DMS53 (cell line): ENCODE results near the gene CHGA.

Experiments used
- DNase-seq: peaks from one replicate; lab custom pipeline; 2025; lab: John Stamatoyannopoulos, UW

CHGA gene

DNA sequence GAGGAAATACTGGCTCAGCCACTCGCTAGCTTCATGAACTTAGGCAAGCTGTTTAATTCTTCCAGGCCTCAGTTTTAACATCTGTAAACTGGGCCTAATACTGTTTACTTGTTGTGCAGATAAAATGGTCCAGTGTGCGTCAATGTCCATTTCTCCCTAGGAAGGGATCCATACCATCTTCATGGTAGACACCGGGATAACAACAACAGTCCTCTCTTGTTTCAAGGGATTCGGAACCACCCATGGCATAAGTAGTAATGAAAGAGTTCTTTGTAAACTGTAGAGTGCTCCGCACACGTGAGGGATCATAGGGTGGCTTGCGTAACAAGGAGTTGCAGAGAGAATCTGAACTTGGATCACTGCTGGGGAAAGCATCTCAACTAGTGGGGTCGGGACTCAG is 17.3 kb upstream of the CHGA start:
- DNase-seq = no peak

DNA sequence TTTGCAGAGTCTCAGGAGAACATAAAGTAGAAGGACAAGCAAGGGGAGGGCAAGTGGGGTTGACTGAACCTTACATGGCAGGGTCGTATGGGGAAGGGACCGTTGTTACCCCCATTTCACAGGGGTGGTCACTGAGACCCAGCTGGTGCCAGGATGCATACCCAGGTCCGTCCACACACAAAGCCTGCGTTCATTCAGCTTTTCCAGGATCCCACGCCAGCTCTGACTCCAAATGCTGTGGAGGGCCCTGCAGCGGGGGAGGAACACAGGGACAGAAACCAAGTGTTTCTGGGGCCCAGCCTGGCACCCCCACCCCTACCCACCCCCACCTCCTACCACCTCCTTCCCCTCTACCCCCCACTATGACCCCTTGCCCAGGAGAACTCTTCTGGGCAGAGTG is 16.5 kb upstream of the CHGA start:
- DNase-seq = no peak

DNA sequence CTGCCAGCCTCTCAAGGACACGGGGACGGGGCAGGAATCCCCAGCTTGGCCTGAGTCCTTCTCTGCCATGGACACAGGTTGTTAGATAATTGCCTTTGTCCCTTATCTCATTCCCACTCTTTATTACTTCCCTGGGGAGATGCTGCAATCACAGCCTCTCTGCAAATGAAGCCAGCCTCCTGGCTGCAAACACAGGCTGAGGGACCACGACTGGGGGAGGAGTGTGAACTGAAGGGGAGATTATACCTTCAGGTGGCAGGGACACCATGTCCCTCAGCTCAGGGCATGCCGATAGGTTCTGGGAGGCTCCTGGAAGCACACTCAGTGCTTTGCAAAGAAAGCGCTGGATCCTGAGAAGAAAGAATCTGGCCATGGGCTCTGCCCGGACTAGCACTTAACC is 16.1 kb upstream of the CHGA start:
- no peak for DNase-seq

DNA sequence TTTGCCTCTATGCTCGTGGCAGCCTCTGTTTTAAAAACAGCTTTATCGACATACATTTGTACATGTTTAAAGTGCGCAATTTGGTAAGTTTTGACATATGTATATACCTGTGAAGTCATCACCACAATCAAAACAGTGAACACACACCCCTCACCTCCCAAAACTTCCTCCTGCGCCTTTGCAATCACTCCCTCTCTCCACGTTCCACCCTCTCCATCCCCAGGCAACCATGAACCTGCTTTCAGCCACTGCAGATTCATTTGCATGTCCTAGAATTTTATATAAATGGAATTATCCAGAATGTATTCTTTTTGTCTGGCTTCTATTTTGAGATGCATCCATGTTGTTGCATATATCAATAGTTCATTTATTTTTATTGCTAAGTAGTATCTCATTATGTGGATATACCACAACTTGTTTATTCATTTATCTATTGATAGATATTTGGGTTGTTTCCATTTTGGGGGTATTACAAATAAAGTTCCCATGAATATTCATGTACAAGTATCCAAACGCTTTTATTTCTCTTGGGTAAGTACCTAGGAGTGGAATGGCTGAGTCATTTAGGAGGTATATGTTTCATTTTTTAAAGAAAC is 15.5 kb upstream of the CHGA start:
- DNase-seq = no peak

DNA sequence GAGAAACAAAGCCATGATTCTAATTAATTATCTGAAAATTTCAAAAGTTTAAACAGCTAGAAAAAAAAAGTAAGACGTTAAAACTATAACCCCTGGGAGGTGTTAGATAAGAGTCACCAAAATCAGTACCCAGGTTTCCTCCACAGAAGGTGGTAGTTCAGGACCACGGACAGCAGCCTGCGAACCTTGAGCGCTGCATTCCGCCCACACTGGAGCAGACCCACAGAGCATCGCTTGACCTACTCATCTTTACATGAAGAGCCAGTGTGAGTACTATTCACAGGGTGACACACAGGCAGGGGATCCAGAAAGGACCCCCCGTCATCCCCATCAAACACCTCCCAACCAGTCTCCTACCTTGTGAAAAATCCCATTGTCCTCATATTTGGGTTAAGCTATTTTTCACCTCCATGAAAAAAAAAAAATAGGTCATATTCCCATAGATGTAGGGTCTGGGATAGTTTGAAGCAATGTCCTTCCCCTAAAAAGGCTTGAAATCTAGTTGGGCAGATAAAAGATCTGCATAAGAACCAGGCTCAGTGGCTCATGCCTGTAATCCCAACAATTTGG is 8.8 kb upstream of the CHGA start:
- peak; percentile 20 for DNase-seq

DNA sequence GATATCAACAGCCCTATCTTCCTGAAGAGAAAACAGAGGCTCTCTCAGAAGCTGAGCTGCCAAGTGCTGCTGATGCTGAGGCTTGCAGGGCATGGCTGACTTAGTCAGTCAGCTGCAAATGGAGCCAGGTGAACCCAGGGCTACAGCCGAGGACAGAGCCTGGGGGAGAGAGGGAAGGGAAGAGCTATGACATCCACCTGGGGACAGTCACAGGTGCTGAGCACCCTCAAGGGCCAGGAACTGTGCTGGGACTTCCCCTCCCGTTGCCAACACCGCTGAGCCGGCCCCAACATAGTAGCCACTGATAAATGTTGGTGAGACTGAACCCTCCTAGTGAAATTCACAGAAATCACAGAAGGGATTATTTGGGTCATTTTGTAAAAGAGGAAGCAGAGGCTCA is 6.7 kb upstream of the CHGA start:
- DNase-seq = no peak

DNA sequence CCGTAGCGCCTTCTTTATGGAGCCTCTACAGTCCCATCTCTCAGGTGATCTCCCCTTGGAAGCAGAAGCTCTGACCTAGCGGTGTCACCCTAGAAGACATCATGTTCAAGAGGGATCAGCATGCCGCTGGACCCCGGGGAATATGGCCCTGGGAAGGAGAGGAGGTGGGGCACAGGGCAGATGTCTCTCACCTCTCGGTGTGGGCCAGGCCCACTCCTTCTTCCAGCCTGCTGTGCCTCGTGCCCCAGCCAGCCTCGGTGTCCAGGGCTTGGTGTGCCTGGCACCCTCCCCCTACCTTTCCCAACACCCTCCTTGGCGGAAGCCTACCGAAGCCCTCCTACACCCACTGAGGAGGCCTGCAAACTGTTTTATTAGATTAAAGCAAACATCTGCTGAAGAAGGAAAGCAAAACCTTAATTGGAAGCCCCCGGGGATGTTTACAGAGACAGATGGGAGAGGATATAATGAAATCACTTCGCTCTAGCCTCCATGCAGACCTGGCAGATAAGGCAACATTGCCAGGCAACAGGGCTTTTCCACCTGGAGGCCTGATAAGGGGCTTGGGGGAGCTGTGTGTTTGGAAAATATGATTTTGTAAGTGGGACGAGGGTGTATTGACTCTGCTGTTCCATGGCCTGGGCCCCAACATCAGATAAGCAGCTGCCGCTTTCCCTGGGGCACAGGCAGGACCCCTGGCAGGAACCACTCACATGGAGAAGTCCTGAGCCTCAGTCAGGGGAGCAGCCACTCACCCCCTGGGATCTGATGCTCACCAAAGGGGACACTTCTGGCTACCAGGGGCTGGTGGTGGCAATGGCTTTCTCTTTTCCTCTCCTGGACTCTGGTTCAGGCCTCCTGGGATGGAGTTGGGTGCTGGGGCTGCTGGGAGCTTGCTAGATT is 5.7 kb upstream of the CHGA start:
- DNase-seq = no peak

DNA sequence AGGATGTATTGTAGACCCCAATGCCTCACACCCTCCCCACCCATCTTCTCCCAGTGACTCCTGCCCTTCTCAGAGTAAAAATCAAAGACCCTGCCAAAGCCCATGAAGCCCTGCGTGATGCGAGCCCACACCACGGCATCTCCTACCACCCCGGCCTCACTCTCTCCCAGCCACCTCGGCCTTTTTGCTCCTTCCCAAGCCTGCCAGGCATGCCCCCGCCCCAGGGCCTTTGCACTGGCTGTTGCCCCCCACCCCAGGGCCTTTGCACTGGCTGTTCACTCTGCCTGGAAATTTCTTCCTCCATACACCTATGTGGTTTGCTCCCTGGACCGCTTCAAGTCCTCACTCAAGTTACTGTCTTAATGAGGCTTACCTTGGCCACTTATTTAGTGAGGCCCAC is 5.0 kb upstream of the CHGA start:
- no peak for DNase-seq

DNA sequence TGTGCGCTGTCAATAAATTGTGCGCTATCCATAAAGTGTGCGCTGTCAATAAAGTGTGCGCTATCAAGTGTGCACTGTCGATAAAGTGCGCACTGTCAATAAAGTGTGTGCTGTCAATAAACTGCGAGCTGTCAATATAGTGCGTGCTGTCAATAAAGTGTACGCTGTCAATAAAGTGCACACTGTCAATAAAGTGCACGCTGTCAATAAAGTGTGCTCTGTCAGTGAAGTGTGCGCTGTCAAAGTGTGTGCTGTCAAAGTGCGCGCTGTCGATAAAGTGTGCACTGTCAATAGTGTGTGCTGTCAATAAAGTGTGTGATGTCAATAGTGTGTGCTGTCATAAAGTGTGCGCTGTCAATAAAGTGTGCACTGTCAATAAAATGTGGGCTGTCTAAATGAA is 2.9 kb upstream of the CHGA start:
- no peak for DNase-seq

DNA sequence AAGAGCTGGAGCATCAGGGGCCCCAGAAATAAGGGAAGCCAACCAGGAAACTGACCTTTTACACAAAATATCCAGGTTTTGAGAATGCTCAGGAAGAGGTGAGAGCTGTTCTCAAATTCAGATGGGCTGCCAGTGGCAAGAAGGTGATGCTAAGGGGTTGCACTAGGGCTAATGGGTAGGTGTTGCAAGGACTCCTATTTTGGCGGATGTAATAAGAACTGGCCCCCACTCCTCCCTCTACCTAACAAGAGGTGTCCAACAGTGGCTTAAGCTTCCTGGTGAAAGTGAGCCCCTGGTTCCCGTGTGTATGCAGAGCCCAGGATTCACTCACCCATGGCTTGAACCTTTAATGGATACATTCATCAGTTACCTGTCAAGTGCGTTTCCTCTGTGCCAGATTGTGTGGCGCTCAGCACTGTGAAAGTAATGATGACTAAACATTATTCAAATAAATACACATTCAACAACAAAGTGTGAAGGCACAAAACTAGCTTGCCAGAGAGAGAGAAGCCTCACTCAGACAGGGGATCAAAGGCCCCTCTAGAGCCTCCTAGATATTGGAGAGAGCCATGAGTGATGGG is 705 bp upstream of the CHGA start:
- DNase-seq = peak; percentile 42

DNA sequence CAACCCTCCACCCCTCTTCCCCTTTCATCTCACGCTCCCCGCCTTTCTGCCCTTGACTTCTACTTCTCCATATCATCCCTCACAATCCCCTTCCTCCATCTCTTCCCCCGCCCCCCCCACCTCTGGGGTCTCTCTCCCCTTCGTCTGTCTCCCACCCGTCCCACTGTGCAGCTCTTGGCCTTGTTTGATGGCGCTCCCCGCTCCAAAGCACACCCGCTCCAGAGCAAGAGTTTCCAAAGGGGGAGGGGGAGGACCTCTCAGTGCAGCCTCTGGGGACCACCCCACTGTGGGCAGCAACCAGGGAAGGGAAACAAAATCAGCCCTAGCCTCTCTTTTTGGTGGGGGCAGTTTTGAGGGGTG is 774 bp downstream of the CHGA start:
- DNase-seq = no peak

DNA sequence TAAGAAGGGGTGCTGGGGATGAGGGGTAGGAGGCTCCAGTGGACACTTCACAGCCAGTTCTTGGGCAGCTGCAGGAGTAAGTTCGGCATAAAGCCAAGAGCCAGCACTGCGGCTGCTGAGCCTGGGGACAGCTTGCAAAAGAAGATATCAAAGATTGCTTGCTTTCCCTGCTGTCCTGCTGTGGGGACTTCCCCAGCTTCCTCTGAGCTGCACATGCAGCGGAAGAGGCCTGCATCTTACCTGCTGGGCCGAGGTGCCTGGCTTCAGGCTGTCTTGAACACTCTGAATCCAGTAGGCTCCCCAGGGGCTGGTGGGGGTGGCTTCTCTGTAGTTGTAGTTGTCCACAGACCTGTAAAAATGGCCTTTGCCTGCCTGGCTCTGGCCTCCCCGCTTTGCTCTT is 1.3 kb downstream of the CHGA start:
- peak; percentile 19 for DNase-seq

DNA sequence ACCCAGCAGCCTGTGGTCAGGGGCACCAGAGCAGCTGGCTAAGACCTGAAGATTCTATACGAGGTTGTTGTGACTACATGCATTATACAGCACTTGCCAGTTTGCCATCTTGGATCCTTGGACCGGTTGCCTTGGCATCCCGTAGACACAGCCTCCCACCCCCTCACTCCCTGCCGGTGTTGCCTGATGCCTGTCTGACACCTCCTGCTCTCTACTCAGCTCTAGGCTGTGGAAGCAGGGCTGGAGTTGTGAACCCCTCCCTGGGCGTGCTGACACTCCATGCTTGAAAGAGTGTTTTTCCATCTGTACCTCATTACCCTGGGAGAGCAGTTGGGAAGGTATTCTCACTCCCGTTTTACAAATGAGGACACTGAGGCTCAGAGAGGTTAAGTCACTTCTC is 2.5 kb downstream of the CHGA start:
- no peak for DNase-seq

DNA sequence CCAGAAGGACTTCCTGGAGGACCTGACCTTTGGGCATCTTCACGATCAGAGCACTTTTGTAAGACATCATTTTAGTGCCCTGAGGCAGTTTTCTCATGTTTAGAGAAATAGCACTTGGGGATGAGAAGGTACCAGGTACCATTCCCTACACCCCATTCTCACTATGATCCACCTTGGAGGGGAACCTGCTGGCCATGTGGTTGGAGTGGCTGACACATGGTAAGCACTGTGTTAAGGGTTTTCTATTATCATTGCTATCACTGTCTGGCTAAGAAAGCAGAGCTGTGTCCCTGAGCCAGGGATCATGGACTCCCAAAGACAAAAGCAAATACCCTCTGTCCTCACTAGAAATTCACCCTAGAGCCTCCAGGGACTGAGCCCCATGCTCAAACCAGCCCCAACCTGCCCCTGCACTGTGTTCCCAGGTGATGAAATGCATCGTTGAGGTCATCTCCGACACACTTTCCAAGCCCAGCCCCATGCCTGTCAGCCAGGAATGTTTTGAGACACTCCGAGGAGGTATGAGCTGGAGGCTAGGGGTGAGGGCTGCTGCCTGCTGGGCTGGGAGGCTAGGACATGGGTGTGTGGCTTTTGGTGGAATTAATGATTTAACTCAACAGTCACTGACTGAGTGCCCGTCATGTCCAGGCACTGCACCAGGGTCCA is 3.4 kb downstream of the CHGA start:
- DNase-seq = no peak

DNA sequence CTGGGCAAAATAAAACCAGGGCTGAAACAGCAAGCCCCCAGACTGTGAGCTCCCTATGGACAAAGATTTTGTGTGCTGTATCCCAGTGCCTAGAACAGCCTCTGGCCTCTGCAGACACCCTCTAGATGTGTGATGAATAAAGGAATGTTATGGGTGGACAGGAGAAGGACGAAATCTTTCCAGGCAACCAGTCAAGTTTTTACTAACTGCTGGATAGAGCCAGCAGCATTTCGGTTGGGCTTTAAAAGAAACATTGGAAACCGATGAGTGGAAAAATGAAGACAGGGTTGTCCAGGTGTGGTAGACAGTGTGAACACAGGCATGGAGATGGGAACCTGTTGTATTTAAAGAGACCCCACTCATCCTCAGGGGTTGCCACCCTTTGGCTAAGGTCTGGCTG is 4.0 kb downstream of the CHGA start:
- no peak for DNase-seq

DNA sequence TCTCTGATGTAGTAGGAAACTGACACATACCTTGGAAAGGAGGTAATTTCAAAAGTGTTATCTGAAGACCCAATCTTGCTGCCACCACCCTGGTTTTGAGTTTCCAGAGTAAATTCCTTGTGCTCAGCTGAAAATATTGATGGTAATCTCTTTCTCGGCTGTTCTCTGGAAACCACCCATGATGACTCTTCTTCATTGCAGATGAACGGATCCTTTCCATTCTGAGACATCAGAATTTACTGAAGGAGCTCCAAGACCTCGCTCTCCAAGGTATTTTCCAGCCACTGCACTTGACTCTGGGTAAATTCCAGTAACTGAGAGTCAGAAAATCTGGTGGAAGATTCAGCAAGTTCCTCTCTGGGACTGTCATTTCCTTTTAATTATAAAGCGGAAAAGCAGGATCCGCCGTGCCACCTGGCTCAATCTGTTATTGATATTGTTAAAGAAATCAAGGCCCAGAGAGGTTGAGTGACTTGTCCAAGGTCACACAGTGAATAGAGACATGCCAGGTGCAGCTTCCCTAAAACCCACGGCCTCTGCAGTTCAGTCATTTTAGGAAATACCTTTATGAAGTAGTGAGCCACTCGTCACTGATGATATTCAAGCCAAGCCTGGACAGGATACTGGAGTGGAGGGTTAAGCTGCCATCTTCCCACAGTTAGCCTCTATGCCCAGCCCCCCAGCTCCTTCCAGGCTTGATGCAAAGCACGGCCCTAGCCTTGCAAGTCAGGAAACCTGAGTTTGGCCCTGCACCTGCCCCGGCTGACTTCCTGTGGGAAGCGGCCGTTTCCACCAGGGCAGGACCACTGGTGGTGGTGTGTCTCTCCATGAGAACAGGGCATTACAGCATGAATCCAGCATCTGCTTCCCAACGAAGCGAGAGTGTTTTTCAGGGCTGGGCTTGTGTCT is 4.7 kb downstream of the CHGA start:
- no peak for DNase-seq

DNA sequence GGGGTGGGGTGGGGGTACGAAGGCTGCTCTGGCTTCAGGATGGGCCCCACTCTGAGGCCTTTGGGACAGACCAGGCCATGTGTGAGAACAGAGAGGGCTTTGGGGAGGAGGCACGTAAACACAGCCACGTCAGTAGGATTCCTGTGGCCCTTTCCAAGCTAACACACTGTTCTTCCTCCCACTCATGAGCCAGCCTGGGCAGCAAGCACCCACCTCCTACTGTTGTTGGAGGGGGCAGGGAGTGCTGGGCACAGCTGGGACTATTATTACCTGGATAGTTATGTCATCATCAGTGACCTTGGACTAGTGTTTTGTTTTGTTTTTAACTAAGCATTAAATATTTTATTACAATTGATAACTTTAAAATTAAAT is 5.3 kb downstream of the CHGA start:
- DNase-seq = no peak

DNA sequence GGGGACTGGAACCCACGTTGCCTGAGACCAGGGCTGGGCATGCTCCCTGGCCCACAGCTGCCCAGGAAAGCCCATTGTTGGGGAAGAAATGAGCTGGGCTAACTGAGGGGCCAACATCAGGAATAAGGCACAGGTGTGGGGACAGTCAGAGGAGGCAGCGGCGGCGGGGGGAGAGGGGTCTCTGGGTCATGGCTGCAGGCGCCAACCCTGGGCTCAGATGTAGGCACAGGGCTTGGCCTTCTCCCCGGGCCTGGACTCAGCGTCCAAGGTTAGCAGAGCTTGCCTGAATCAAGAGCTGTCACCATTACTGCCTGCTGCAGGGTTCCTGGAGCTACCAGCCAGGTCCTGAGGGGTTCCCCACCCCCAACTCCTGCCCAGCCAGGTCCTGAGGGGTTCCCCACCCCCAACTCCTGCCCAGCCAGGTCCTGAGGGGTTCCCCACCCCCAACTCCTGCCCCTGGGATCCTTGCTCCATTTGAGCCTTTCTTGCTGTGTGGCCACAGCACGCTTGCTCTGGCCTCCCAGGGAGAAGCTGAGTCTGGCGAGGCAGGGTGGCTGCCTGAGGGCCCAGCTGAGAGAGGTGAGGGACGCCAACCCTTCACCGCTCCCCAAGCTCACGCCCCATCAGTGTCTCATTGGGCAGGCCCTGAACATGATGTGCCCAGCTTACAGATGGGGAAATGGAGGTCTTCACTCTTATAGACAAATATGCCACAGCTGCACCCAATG is 6.2 kb downstream of the CHGA start:
- DNase-seq = no peak

DNA sequence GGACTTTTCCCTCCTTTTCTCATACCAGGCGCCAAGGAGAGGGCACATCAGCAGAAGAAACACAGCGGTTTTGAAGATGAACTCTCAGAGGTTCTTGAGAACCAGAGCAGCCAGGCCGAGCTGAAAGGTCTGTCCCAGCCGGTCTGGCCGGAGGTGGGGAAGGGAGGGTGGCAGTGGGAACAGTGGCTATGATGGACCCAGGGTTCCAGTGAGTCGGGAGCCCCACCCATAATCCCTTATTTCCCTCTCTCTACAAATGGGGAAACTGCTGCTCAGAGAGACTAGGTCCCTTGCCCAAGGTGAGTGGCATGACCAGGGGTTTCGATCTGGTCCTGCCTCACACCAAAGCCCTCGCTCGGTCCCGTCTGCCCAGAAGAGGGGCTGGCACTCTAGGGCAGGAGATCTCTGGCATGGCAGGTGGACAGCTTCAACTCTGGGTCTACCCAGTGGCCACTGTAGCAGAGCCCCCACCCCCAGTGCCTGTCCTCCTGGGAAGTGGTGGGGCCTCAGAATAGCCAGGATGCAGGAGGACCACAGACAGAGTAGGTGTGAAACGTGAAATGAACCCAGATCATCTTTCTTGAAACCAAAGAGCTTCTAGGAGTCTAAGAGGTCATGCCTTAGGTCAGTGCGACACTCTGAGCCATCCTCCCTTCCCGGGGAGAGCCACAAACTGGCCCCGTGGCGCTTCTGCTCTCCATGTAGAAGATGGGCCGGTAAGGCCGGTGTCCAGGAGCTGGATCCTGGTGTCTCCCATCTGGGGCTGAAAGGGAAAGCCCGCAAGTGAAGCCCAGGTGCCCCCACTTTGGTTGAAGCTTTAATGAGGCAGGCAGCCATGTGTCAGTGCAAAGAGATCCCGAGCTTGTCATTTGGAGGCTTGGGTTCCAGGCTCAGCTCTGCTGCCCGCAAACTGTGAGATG is 7.0 kb downstream of the CHGA start:
- DNase-seq = no peak
